ENCODE measurements around the gene BCAR1. TPM values are rescaled to one million over a fixed set of nuclear protein-coding genes. Genes with fewer than 3 reads are reported as not detected.

BCAR1 gene
- total and polyA plus RNA-seq, 2 of the 13 experiments (the other 11 are each of a cell fraction or from before 2014, with no cell fraction given) = 48.1 to 51.7 TPM

GRCh38 chr16:75227361-75228142 lies 23.9 kb downstream of the BCAR1 start (continued):
- TF ChIP-seq, protein P1, sequence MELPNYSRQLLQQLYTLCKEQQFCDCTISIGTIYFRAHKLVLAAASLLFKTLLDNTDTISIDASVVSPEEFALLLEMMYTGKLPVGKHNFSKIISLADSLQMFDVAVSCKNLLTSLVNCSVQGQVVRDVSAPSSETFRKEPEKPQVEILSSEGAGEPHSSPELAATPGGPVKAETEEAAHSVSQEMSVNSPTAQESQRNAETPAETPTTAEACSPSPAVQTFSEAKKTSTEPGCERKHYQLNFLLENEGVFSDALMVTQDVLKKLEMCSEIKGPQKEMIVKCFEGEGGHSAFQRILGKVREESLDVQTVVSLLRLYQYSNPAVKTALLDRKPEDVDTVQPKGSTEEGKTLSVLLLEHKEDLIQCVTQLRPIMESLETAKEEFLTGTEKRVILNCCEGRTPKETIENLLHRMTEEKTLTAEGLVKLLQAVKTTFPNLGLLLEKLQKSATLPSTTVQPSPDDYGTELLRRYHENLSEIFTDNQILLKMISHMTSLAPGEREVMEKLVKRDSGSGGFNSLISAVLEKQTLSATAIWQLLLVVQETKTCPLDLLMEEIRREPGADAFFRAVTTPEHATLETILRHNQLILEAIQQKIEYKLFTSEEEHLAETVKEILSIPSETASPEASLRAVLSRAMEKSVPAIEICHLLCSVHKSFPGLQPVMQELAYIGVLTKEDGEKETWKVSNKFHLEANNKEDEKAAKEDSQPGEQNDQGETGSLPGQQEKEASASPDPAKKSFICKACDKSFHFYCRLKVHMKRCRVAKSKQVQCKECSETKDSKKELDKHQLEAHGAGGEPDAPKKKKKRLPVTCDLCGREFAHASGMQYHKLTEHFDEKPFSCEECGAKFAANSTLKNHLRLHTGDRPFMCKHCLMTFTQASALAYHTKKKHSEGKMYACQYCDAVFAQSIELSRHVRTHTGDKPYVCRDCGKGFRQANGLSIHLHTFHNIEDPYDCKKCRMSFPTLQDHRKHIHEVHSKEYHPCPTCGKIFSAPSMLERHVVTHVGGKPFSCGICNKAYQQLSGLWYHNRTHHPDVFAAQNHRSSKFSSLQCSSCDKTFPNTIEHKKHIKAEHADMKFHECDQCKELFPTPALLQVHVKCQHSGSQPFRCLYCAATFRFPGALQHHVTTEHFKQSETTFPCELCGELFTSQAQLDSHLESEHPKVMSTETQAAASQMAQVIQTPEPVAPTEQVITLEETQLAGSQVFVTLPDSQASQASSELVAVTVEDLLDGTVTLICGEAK (IDR thresholded peaks at IDR 0.05) = no peak
- TF ChIP-seq, protein P1 (CRISPR knock-in tag; IDR thresholded peaks at IDR 0.05) = no peak
- peak; percentile 68 for TF ChIP-seq SAFB2 (CRISPR knock-in tag; IDR thresholded peaks at IDR 0.05; ENCODE audit: borderline replicate concordance, low read depth)
- peak; percentile 35 for TF ChIP-seq SRSF1 (optimal IDR thresholded peaks at IDR 0.05; ENCODE audit: low read depth, low read length)
- no peak for TF ChIP-seq PAXIP1 (CRISPR knock-in tag; conservative IDR thresholded peaks at IDR 0.05)
- TF ChIP-seq, protein P2, sequence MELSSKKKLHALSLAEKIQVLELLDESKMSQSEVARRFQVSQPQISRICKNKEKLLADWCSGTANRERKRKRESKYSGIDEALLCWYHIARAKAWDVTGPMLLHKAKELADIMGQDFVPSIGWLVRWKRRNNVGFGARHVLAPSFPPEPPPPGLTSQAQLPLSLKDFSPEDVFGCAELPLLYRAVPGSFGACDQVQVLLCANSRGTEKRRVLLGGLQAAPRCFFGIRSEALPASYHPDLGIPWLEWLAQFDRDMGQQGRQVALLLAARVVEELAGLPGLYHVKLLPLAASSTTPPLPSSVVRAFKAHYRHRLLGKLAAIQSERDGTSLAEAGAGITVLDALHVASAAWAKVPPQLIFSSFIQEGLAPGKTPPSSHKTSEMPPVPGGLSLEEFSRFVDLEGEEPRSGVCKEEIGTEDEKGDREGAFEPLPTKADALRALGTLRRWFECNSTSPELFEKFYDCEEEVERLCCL (CRISPR knock-in tag; IDR thresholded peaks at IDR 0.05; ENCODE audit: borderline replicate concordance) = no peak
- TF ChIP-seq SPEN (CRISPR knock-in tag; IDR thresholded peaks at IDR 0.05; ENCODE audit: low read depth) = peak; percentile 31; the same call in 1 of the 2 replicates

Measured in HepG2 (cell line).